ENCODE data around the gene SEL1L2. TPM values are rescaled to one million over a fixed set of nuclear protein-coding genes. Genes with fewer than 3 reads are reported as not detected.
A peak's percentile ranks its signal among the peaks of the same experiment; 100 is the strongest.

Gene SEL1L2
- total RNA-seq, 2 experiments from 2014 or later, result not detected

- no peaks in the 10 kb centered on the region for H3K9me3 Mint-ChIP-seq (ENCODE audit: low read depth)
- no peak overlapping the region for H3K27ac Mint-ChIP-seq
- ATAC-seq (no peak), DNase-seq (no peak)
- peaks cover 17% of the 10 kb centered on the region for H3K36me3 Mint-ChIP-seq
- H3K27me3 Mint-ChIP-seq, result no peaks in the 10 kb centered on the region
- no peaks in the 10 kb centered on the region for H3K4me1 Mint-ChIP-seq
- no peak overlapping the region for H3K4me3 Mint-ChIP-seq
- CTCF ChIA-PET, result interaction anchor here (2.1 kb wide), 1 partner anchor 9 kb away, joined by 6 read pairs; no protein-coding TSS in a partner anchor
Observed at GRCh38 chr20:13809855-13810254, 180.6 kb downstream of the SEL1L2 start.

- Mint-ChIP-seq H3K4me3 (no peak overlapping the region), H3K36me3 (peaks cover 20% of the 10 kb centered on the region), H3K9me3 (ENCODE audit: low read depth) (no peaks in the 10 kb centered on the region), H3K4me1 (no peaks in the 10 kb centered on the region), H3K27ac (no peak overlapping the region), H3K27me3 (no peaks in the 10 kb centered on the region)
- DNase-seq (no peak), ATAC-seq (no peak)
- CTCF ChIA-PET, result interaction anchor here (0.9 to 2.1 kb wide), 2 partner anchors 10 to 22 kb away, joined by 3 to 6 read pairs; no protein-coding TSS in a partner anchor
Observed at GRCh38 chr20:13809373-13809772, 181.0 kb downstream of the SEL1L2 start.

GRCh38 chr20:13800728-13801134 is 189.7 kb downstream of the SEL1L2 start:
- H3K9me3 Mint-ChIP-seq (ENCODE audit: low read depth), result no peaks in the 10 kb centered on the region
- CTCF ChIA-PET, result interaction anchor here (1.5 kb wide), 1 partner anchor 19 kb away, joined by 3 read pairs; no protein-coding TSS in a partner anchor

GRCh38 chr20:13799974-13800373 is 190.4 kb downstream of the SEL1L2 start:
- H3K27me3 Mint-ChIP-seq, result no peaks in the 10 kb centered on the region

More at GRCh38 chr20:13800728-13801134, 189.7 kb downstream of the SEL1L2 start:
- no peak overlapping the region for H3K27ac Mint-ChIP-seq
- H3K36me3 Mint-ChIP-seq, result peaks cover 36% of the 10 kb centered on the region
- no peaks in the 10 kb centered on the region for H3K4me1 Mint-ChIP-seq
- no peaks in the 10 kb centered on the region for H3K27me3 Mint-ChIP-seq
- no peak overlapping the region for H3K4me3 Mint-ChIP-seq
- no peak for DNase-seq
- ATAC-seq, result no peak

More at GRCh38 chr20:13799974-13800373, 190.4 kb downstream of the SEL1L2 start:
- peaks cover 40% of the 10 kb centered on the region for H3K36me3 Mint-ChIP-seq
- ATAC-seq, result no peak
- CTCF ChIA-PET, result interaction anchor here (1.5 kb wide), 1 partner anchor 20 kb away, joined by 3 read pairs; no protein-coding TSS in a partner anchor
- H3K27ac Mint-ChIP-seq, result peak overlapping the region; percentile 54
- no peaks in the 10 kb centered on the region for H3K9me3 Mint-ChIP-seq (ENCODE audit: low read depth)
- H3K4me1 Mint-ChIP-seq, result no peaks in the 10 kb centered on the region
- H3K4me3 Mint-ChIP-seq, result no peak overlapping the region
- no peak for DNase-seq

Other genes starting within 250 kb of the SEL1L2 start
- gene ESF1, start 205.7 kb downstream of the SEL1L2 start, total RNA-seq, result 10 to 100 TPM; 11.8 to 17.3 TPM
- 10 to 100 TPM; 29.7 to 31.2 TPM for gene NDUFAF5, start 205.6 kb downstream of the SEL1L2 start, total RNA-seq
- gene MACROD2, start 4.9 kb upstream of the SEL1L2 start, total RNA-seq, result not detected